ENCODE data around the gene CSGALNACT2. TPM values are rescaled to one million over a fixed set of nuclear protein-coding genes. Genes with fewer than 3 reads are reported as not detected.

Gene CSGALNACT2
- total RNA-seq, 1 experiment from 2014 or later = 5.1 TPM

- no peaks in the 10 kb centered on the region for H3K9me3 Mint-ChIP-seq
- CTCF ChIA-PET = interaction anchor here (1.1 to 2.3 kb wide), 3 partner anchors 12 to 46 kb away, joined by 3 to 8 read pairs (median 3); no protein-coding TSS in a partner anchor
- TF ChIP-seq JUN (CRISPR knock-in tag; IDR thresholded peaks at IDR 0.05) (no peak), CREB1 (CRISPR knock-in tag; IDR thresholded peaks at IDR 0.05) (no peak), MYBL2 (CRISPR knock-in tag; IDR thresholded peaks at IDR 0.05) (no peak), NFYB (CRISPR knock-in tag; conservative IDR thresholded peaks at IDR 0.05; ENCODE audit: low read depth) (no peak)
- H3K4me3 Mint-ChIP-seq = no peak overlapping the region
- H3K27ac Mint-ChIP-seq = no peak overlapping the region
- no peaks in the 10 kb centered on the region for H3K36me3 Mint-ChIP-seq
- ATAC-seq (no peak), DNase-seq (ENCODE audit: low spot score) (peak; percentile 6)
- H3K27me3 Mint-ChIP-seq (ENCODE audit: low read depth) = no peaks in the 10 kb centered on the region
- POLR2A ChIA-PET = no interaction called here
- H3K4me1 Mint-ChIP-seq = no peaks in the 10 kb centered on the region
Measured at GRCh38 chr10:43209651-43210141, 71.5 kb downstream of the CSGALNACT2 start.

GRCh38 chr10:43210556-43210955 lies 72.3 kb downstream of the CSGALNACT2 start:
- no peak for TF ChIP-seq ATF1 (CRISPR knock-in tag; IDR thresholded peaks at IDR 0.05)
- no peak for TF ChIP-seq FOXK1 (CRISPR knock-in tag; IDR thresholded peaks at IDR 0.05)
- no peak for TF ChIP-seq ZNF425 (CRISPR knock-in tag; conservative IDR thresholded peaks at IDR 0.05)
- no peak for TF ChIP-seq ZNF232 (CRISPR knock-in tag; IDR thresholded peaks at IDR 0.05)
- no peak for TF ChIP-seq IRF1 (CRISPR knock-in tag; IDR thresholded peaks at IDR 0.05)
- TF ChIP-seq ATF2 (CRISPR knock-in tag; IDR thresholded peaks at IDR 0.05; ENCODE audit: borderline replicate concordance, low read depth) = no peak
- TF ChIP-seq PRRX2 (CRISPR knock-in tag; IDR thresholded peaks at IDR 0.05) = no peak
- TF ChIP-seq FOXP4 (CRISPR knock-in tag; IDR thresholded peaks at IDR 0.05) = no peak
- no peak for TF ChIP-seq NFATC4 (CRISPR knock-in tag; IDR thresholded peaks at IDR 0.05)
- no peak for TF ChIP-seq ELF4 (CRISPR knock-in tag; IDR thresholded peaks at IDR 0.05; ENCODE audit: low read depth)
- ChIA-PET POLR2A (no interaction called here), CTCF (interaction anchor here (0.6 to 2.3 kb wide), 4 partner anchors 11 to 45 kb away, joined by 3 to 8 read pairs (median 3); no protein-coding TSS in a partner anchor)
- Mint-ChIP-seq H3K27me3 (ENCODE audit: low read depth) (no peaks in the 10 kb centered on the region), H3K4me1 (peaks cover 4% of the 10 kb centered on the region), H3K9me3 (no peaks in the 10 kb centered on the region), H3K36me3 (no peaks in the 10 kb centered on the region), H3K4me3 (no peak overlapping the region), H3K27ac (no peak overlapping the region)
- DNase-seq (ENCODE audit: low spot score) (peak; percentile 3), ATAC-seq (no peak)

- ChIA-PET CTCF (interaction anchor here (0.6 to 2.3 kb wide), 3 partner anchors 11 to 45 kb away, joined by 3 to 8 read pairs (median 3); no protein-coding TSS in a partner anchor), POLR2A (no interaction called here)
- Mint-ChIP-seq H3K27ac (no peak overlapping the region), H3K4me1 (peaks cover 5% of the 10 kb centered on the region), H3K27me3 (ENCODE audit: low read depth) (no peaks in the 10 kb centered on the region), H3K4me3 (no peak overlapping the region), H3K9me3 (no peaks in the 10 kb centered on the region), H3K36me3 (no peaks in the 10 kb centered on the region)
- ATAC-seq (no peak), DNase-seq (ENCODE audit: low spot score) (no peak)
- TF ChIP-seq ZNF121 (CRISPR knock-in tag; IDR thresholded peaks at IDR 0.05) (no peak), FOXK1 (CRISPR knock-in tag; IDR thresholded peaks at IDR 0.05) (no peak), NFE2L1 (CRISPR knock-in tag; IDR thresholded peaks at IDR 0.05) (no peak), ARID4B (CRISPR knock-in tag; IDR thresholded peaks at IDR 0.05; ENCODE audit: borderline replicate concordance) (no peak), SOX15 (CRISPR knock-in tag; IDR thresholded peaks at IDR 0.05) (no peak), USF1 (CRISPR knock-in tag; IDR thresholded peaks at IDR 0.05) (no peak), ETV6 (CRISPR knock-in tag; IDR thresholded peaks at IDR 0.05) (no peak), ELF4 (CRISPR knock-in tag; IDR thresholded peaks at IDR 0.05; ENCODE audit: low read depth) (no peak), NFATC4 (CRISPR knock-in tag; IDR thresholded peaks at IDR 0.05) (no peak), GRHL2 (CRISPR knock-in tag; IDR thresholded peaks at IDR 0.05; ENCODE audit: insufficient replicate concordance, severe bottlenecking) (no peak)
Measured at GRCh38 chr10:43211030-43211429, 72.8 kb downstream of the CSGALNACT2 start.
